ENCODE data around the gene CCDC17.

- TF ChIP-seq POLR2A (IDR thresholded peaks at IDR 0.05), result no peak
- TF ChIP-seq CTCF (IDR thresholded peaks at IDR 0.05), result no peak
Measured at GRCh38 chr1:45640293-45640692, 16.4 kb upstream of the CCDC17 start.
